ENCODE measurements around the gene NBEAL1. TPM values are rescaled to one million over a fixed set of nuclear protein-coding genes. Genes with fewer than 3 reads are reported as not detected.
"Not testable (repeated sequence)": the region's sequence is repeated elsewhere in the genome, so short reads cannot be mapped to it uniquely, and the experiment has no call there.

The NBEAL1 gene
- total RNA-seq, 1 experiment from 2014 or later, result 15.1 TPM

GRCh38 chr2:203059567-203060240 is 45.0 kb downstream of the NBEAL1 start:
- Histone ChIP-seq H3K4me3 (no peak overlapping the region), H3K4me1 (replicated peaks) (peaks cover 14% of the 10 kb centered on the region), H3K36me3 (peaks cover 22% of the 10 kb centered on the region), H3K27ac (no peak overlapping the region), H3K27me3 (replicated peaks) (no peaks in the 10 kb centered on the region), H3K9me3 (replicated peaks) (no peaks in the 10 kb centered on the region)
- no peak for DNase-seq (ENCODE audit: low read depth in 1 of 2, low spot score in 2 of 2)

GRCh38 chr2:203061346-203061745 is 46.7 kb downstream of the NBEAL1 start:
- Histone ChIP-seq H3K9me3 (replicated peaks) (no peaks in the 10 kb centered on the region), H3K4me3 (no peak overlapping the region), H3K27ac (peak overlapping the region; percentile 64), H3K27me3 (replicated peaks) (no peaks in the 10 kb centered on the region), H3K36me3 (peaks cover 22% of the 10 kb centered on the region), H3K4me1 (replicated peaks) (peaks cover 14% of the 10 kb centered on the region)
- peak in 1 of 2 experiments; percentile 69 for DNase-seq (ENCODE audit: low read depth in 1 of 2, low spot score in 2 of 2)

GRCh38 chr2:203062126-203062525 is 47.5 kb downstream of the NBEAL1 start:
- Histone ChIP-seq H3K36me3 (peaks cover 22% of the 10 kb centered on the region), H3K9me3 (replicated peaks) (no peaks in the 10 kb centered on the region), H3K27ac (no peak overlapping the region), H3K4me3 (no peak overlapping the region), H3K4me1 (replicated peaks) (peaks cover 14% of the 10 kb centered on the region), H3K27me3 (replicated peaks) (no peaks in the 10 kb centered on the region)
- no peak for DNase-seq (ENCODE audit: low read depth in 1 of 2, low spot score in 2 of 2)

GRCh38 chr2:203066519-203067091 is 51.9 kb downstream of the NBEAL1 start:
- not testable (repeated sequence) for H3K4me3 ChIP-seq; H3K27me3 ChIP-seq (replicated peaks); H3K27ac ChIP-seq; DNase-seq (ENCODE audit: low read depth in 1 of 2, low spot score in 2 of 2); H3K4me1 ChIP-seq (replicated peaks); H3K9me3 ChIP-seq (replicated peaks)
- H3K36me3 ChIP-seq, result peaks cover 18% of the 10 kb centered on the region

GRCh38 chr2:203070701-203071100 is 56.0 kb downstream of the NBEAL1 start:
- no peaks in the 10 kb centered on the region for H3K27me3 ChIP-seq (replicated peaks)
- H3K27ac ChIP-seq, result no peak overlapping the region
- no peaks in the 10 kb centered on the region for H3K9me3 ChIP-seq (replicated peaks)
- DNase-seq (ENCODE audit: low read depth in 1 of 2, low spot score in 2 of 2), result no peak
- no peak overlapping the region for H3K4me3 ChIP-seq
- H3K36me3 ChIP-seq, result peaks cover 10% of the 10 kb centered on the region; the same call in 1 of the 2 replicates
- no peaks in the 10 kb centered on the region for H3K4me1 ChIP-seq (replicated peaks)

GRCh38 chr2:203071148-203071547 is 56.5 kb downstream of the NBEAL1 start:
- H3K9me3 ChIP-seq (replicated peaks), result no peaks in the 10 kb centered on the region
- H3K36me3 ChIP-seq, result peaks cover 10% of the 10 kb centered on the region; the same call in 1 of the 2 replicates
- H3K4me3 ChIP-seq, result no peak overlapping the region
- no peak for DNase-seq (ENCODE audit: low read depth in 1 of 2, low spot score in 2 of 2)
- no peaks in the 10 kb centered on the region for H3K27me3 ChIP-seq (replicated peaks)
- H3K27ac ChIP-seq, result no peak overlapping the region
- H3K4me1 ChIP-seq (replicated peaks), result no peaks in the 10 kb centered on the region

GRCh38 chr2:203072371-203072770 is 57.7 kb downstream of the NBEAL1 start:
- no peaks in the 10 kb centered on the region for H3K4me1 ChIP-seq (replicated peaks)
- H3K27ac ChIP-seq, result no peak overlapping the region
- H3K4me3 ChIP-seq, result no peak overlapping the region
- H3K27me3 ChIP-seq (replicated peaks), result no peaks in the 10 kb centered on the region
- H3K9me3 ChIP-seq (replicated peaks), result no peaks in the 10 kb centered on the region
- H3K36me3 ChIP-seq, result peaks cover 10% of the 10 kb centered on the region; the same call in 1 of the 2 replicates
- DNase-seq (ENCODE audit: low read depth in 1 of 2, low spot score in 2 of 2), result no peak

GRCh38 chr2:203077451-203077850 is 62.8 kb downstream of the NBEAL1 start:
- Histone ChIP-seq H3K27ac (no peak overlapping the region), H3K27me3 (replicated peaks) (no peaks in the 10 kb centered on the region), H3K9me3 (replicated peaks) (no peaks in the 10 kb centered on the region), H3K36me3 (0 out of 2 replicates have a peak, but pooled peaks cover 12% of the 10 kb centered on the region), H3K4me1 (replicated peaks) (no peaks in the 10 kb centered on the region), H3K4me3 (no peak overlapping the region)
- DNase-seq (ENCODE audit: low read depth in 1 of 2, low spot score in 2 of 2), result peak in 1 of 2 experiments; percentile 5

GRCh38 chr2:203080447-203081045 is 65.9 kb downstream of the NBEAL1 start:
- DNase-seq (ENCODE audit: low read depth in 1 of 2, low spot score in 2 of 2), result no peak
- Histone ChIP-seq H3K36me3 (peaks cover 12% of the 10 kb centered on the region), H3K4me1 (replicated peaks) (no peaks in the 10 kb centered on the region), H3K27me3 (replicated peaks) (no peaks in the 10 kb centered on the region), H3K9me3 (replicated peaks) (no peaks in the 10 kb centered on the region), H3K27ac (no peak overlapping the region), H3K4me3 (no peak overlapping the region)

- H3K36me3 ChIP-seq, result peaks cover 12% of the 10 kb centered on the region
- no peaks in the 10 kb centered on the region for H3K9me3 ChIP-seq (replicated peaks)
- DNase-seq (ENCODE audit: low read depth in 1 of 2, low spot score in 2 of 2), result no peak
- H3K27me3 ChIP-seq (replicated peaks), result no peaks in the 10 kb centered on the region
- no peak overlapping the region for H3K27ac ChIP-seq
- H3K4me1 ChIP-seq (replicated peaks), result no peaks in the 10 kb centered on the region
- H3K4me3 ChIP-seq, result no peak overlapping the region
Measured at GRCh38 chr2:203083328-203083727, 68.7 kb downstream of the NBEAL1 start.

GRCh38 chr2:203086381-203086780 is 71.7 kb downstream of the NBEAL1 start:
- not testable (repeated sequence) for DNase-seq (ENCODE audit: low read depth in 1 of 2, low spot score in 2 of 2)

GRCh38 chr2:203090721-203091120 is 76.0 kb downstream of the NBEAL1 start:
- H3K4me3 ChIP-seq; H3K27me3 ChIP-seq (replicated peaks); H3K9me3 ChIP-seq (replicated peaks); H3K4me1 ChIP-seq (replicated peaks); H3K36me3 ChIP-seq; H3K27ac ChIP-seq; DNase-seq (ENCODE audit: low read depth in 1 of 2, low spot score in 2 of 2): not testable (repeated sequence)

More at GRCh38 chr2:203086381-203086780, 71.7 kb downstream of the NBEAL1 start:
- H3K27ac ChIP-seq; H3K4me3 ChIP-seq; H3K36me3 ChIP-seq; H3K4me1 ChIP-seq (replicated peaks); H3K27me3 ChIP-seq (replicated peaks); H3K9me3 ChIP-seq (replicated peaks): not testable (repeated sequence)

GRCh38 chr2:203097735-203098134 is 83.1 kb downstream of the NBEAL1 start:
- Histone ChIP-seq H3K27me3 (replicated peaks) (no peaks in the 10 kb centered on the region), H3K4me3 (no peak overlapping the region), H3K36me3 (peaks cover 9% of the 10 kb centered on the region; the same call in 1 of the 2 replicates), H3K4me1 (replicated peaks) (no peaks in the 10 kb centered on the region), H3K9me3 (replicated peaks) (no peaks in the 10 kb centered on the region), H3K27ac (no peak overlapping the region)
- DNase-seq (ENCODE audit: low read depth in 1 of 2, low spot score in 2 of 2), result no peak

GRCh38 chr2:203102357-203102756 is 87.7 kb downstream of the NBEAL1 start:
- not testable (repeated sequence) for H3K4me3 ChIP-seq; H3K9me3 ChIP-seq (replicated peaks); DNase-seq (ENCODE audit: low read depth in 1 of 2, low spot score in 2 of 2); H3K27ac ChIP-seq; H3K27me3 ChIP-seq (replicated peaks); H3K4me1 ChIP-seq (replicated peaks)
- H3K36me3 ChIP-seq, result peaks cover 25% of the 10 kb centered on the region
